Measurements from ENCODE around the gene NDST4. TPM values are rescaled to one million over a fixed set of nuclear protein-coding genes. Genes with fewer than 3 reads are reported as not detected.

The NDST4 gene
- total and polyA plus RNA-seq, 4 donors = not detected

- Histone ChIP-seq H3K27ac (ENCODE audit: low read depth in 1 of 2, low read length in 2 of 2) (no peak overlapping the region), H3K9me3 (ENCODE audit: control insufficient read depth in 4 of 4, low read length in 3 of 4) (no peaks in the 10 kb centered on the region), H3K36me3 (ENCODE audit: control insufficient read depth in 4 of 4, insufficient read depth in 3 of 4, low read depth in 1 of 4, low read length in 3 of 4) (no peaks in the 10 kb centered on the region), H3K4me3 (ENCODE audit: low read depth in 1 of 3, low read length in 3 of 3) (no peak overlapping the region), H3K27me3 (ENCODE audit: control insufficient read depth in 4 of 4, insufficient read depth in 4 of 4, low read length in 3 of 4) (no peaks in the 10 kb centered on the region), H3K4me1 (ENCODE audit: control insufficient read depth in 4 of 4, insufficient read depth in 4 of 4, low read length in 3 of 4) (no peaks in the 10 kb centered on the region), H3K9ac (ENCODE audit: low read depth in 1 of 2, low read length in 2 of 2) (no peak overlapping the region)
- DNase-seq (ENCODE audit: low spot score) = no peak
- WGBS = 75% methylated on average over 7 of the region's 7 CpGs
- TF ChIP-seq SP1 (IDR thresholded peaks at IDR 0.05) (no peak), FOXA1 (IDR thresholded peaks at IDR 0.05) (no peak), HNF4G (IDR thresholded peaks at IDR 0.05) (no peak), RXRA (IDR thresholded peaks at IDR 0.05) (no peak), YY1 (IDR thresholded peaks at IDR 0.05) (no peak), NR2F2 (IDR thresholded peaks at IDR 0.05) (no peak), JUND (IDR thresholded peaks at IDR 0.05) (no peak), CTCF (IDR thresholded peaks at IDR 0.05; ENCODE audit: low read depth, low read length, missing input control) (no peak), GABPA (IDR thresholded peaks at IDR 0.05 in 1 of 2, conservative IDR thresholded peaks at IDR 0.05 in 1 of 2) (no peak), ATF3 (IDR thresholded peaks at IDR 0.05) (no peak), ZBTB33 (IDR thresholded peaks at IDR 0.05) (no peak), RAD21 (IDR thresholded peaks at IDR 0.05) (no peak), HNF4A (conservative IDR thresholded peaks at IDR 0.05) (no peak), REST (IDR thresholded peaks at IDR 0.05) (no peak), TAF1 (conservative IDR thresholded peaks at IDR 0.05) (no peak)
Observed at GRCh38 chr4:115076691-115077090, 36.7 kb downstream of the NDST4 start.

- Histone ChIP-seq H3K4me3 (ENCODE audit: low read depth in 1 of 3, low read length in 3 of 3) (no peak overlapping the region), H3K4me1 (ENCODE audit: control insufficient read depth in 4 of 4, insufficient read depth in 4 of 4, low read length in 3 of 4) (no peaks in the 10 kb centered on the region), H3K9ac (ENCODE audit: low read depth in 1 of 2, low read length in 2 of 2) (no peak overlapping the region), H3K27me3 (ENCODE audit: control insufficient read depth in 4 of 4, insufficient read depth in 4 of 4, low read length in 3 of 4) (no peaks in the 10 kb centered on the region), H3K9me3 (ENCODE audit: control insufficient read depth in 4 of 4, low read length in 3 of 4) (no peaks in the 10 kb centered on the region), H3K27ac (ENCODE audit: low read depth in 1 of 2, low read length in 2 of 2) (no peak overlapping the region), H3K36me3 (ENCODE audit: control insufficient read depth in 4 of 4, insufficient read depth in 3 of 4, low read depth in 1 of 4, low read length in 3 of 4) (no peaks in the 10 kb centered on the region)
- DNase-seq (ENCODE audit: low spot score) = no peak
- WGBS = 30% methylated on average over 1 of the region's 1 CpG
- TF ChIP-seq MAX (IDR thresholded peaks at IDR 0.05) (no peak), REST (IDR thresholded peaks at IDR 0.05) (no peak), JUND (IDR thresholded peaks at IDR 0.05) (no peak), CTCF (IDR thresholded peaks at IDR 0.05; ENCODE audit: low read depth, low read length, missing input control) (no peak), TAF1 (conservative IDR thresholded peaks at IDR 0.05) (no peak), SP1 (IDR thresholded peaks at IDR 0.05) (no peak), ATF3 (IDR thresholded peaks at IDR 0.05) (no peak), HNF4A (conservative IDR thresholded peaks at IDR 0.05) (no peak), GABPA (IDR thresholded peaks at IDR 0.05 in 1 of 2, conservative IDR thresholded peaks at IDR 0.05 in 1 of 2) (no peak)
Observed at GRCh38 chr4:115058533-115058932, 54.9 kb downstream of the NDST4 start.

Data from liver (tissue), 9 donors.